GM19328 (cell line): Measurements from ENCODE around the gene NAPSA.
"Not testable (repeated sequence)": the region's sequence is repeated elsewhere in the genome, so short reads cannot be mapped to it uniquely, and the experiment has no call there.

Experiments used
- ATAC-seq: cut with Tn5 transposase; IDR thresholded peaks from one replicate; pipeline ENCODE4 v1.9.1; 2021; ENCODE audit warnings: mild to moderate bottlenecking, moderate library complexity; ENCODE audit not compliant: unreplicated experiment

Gene NAPSA

GRCh38 chr19:50361290-50362029 lies 4.0 kb downstream of the NAPSA start:
- ATAC-seq: no peak

DNA sequence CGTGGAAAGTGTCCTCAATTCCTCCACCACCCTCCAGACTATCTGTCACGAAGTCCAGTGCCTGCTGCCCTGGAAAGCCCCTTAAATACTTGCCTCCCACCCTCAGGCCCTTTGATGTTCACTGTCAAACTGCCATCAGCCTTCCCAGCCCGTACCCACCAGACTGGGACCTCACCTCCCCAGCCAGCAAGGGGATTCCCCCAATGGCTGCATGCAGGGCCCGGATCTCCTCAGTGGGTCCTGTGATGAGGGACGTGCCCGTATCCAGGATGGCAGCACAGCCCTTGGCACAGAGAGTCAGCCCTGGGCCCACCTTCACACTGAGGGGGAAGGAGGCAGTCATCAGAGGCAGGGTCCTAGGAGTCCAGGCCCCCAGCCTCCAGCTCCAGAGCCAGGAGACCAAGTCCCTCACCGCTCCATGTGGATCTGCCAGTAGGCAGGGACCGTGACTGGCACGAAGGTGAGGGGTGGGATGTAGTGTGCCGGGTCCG lies 6.1 kb downstream of the NAPSA start:
- ATAC-seq: no peak

GRCh38 chr19:50358483-50359327 lies 6.7 kb downstream of the NAPSA start:
- ATAC-seq: no peak

DNA sequence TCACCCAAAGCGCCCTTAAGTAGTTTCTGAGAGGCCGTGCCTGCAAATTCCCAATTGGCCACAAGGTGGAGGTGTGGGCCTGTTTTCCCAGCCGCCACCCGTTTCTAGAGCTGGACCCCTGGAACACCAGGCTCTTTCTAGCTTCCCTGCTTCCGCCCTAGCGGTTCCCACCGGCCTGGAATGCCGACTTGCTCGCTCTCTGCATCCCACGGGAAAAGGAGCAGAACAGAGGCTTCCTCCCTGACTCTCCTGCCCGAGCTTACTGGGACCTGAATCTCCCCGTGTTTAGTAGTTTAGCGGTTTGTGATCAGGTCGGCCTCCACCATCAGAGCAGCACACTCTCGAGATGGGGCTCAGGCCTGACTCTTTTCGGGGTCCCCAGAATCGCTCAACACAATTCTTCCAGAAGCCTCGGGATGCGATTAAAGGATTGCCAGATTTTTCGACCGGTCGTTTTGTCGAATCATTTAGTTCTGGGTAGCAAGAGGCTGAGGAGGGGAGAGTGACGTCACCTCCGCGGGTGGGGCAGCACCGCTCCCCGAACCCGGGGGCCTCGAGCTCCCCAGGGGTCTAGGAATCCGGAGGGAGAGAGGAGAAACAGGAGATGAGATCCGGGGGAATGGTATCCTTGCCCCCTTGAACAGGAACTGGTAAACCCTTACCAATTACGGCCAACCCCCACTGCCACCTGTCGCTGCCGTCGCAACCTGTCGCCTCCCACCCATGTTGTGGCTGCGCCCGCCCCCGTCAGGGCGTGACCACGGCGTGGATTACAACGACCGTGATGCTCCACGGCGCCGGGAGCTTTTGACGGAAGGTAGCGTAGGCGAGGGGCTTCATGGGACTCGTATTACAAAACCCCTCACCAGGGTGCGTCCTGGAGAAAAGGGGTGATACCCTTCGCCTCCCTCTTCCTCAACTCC lies 8.0 kb downstream of the NAPSA start:
- ATAC-seq: no peak

DNA sequence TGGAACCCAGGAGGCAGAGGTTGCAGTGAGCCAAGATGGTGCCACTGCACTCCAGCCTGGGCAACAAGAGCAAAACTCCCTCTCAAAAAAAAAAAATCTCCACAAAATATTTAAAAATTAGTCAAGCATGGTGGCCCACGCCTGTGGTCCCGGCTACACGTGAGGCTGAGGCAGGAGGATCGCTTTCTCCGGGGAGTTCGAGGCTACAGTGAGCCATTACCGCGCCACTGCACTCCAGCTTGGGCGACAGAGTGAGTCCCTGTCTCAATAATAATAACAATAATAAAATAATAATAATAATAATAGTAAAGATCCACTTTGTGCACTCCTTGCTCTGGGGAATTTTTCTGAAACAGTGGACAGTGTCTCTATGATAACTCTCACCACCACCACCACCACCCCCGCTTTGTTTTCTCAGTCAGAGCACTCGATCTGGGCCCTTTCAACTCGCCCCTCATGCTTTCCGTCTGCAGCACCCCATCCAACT lies 8.7 kb downstream of the NAPSA start:
- ATAC-seq: no peak

DNA sequence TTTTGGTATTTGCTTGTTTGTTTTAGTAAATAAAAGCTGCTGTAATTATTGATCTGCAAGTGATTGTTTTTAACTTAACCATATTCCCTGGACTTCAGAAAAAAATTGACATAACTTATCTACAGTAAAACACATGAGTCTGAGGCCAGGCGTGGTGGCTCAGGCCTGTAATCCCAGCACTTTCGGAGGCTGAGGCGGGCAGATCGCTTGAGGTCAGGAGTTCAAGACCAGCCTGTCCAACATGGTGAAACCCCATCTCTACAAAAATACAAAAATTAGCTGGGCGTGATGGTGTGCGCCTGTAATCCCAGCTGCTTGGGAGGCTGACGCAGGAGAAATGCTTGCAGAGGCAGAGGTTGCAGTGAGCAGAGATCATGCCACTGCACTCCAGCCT lies 12.0 kb downstream of the NAPSA start:
- ATAC-seq: not testable (repeated sequence)

- no peak for ATAC-seq
Observed at GRCh38 chr19:50352242-50352641, 13.2 kb downstream of the NAPSA start.

DNA sequence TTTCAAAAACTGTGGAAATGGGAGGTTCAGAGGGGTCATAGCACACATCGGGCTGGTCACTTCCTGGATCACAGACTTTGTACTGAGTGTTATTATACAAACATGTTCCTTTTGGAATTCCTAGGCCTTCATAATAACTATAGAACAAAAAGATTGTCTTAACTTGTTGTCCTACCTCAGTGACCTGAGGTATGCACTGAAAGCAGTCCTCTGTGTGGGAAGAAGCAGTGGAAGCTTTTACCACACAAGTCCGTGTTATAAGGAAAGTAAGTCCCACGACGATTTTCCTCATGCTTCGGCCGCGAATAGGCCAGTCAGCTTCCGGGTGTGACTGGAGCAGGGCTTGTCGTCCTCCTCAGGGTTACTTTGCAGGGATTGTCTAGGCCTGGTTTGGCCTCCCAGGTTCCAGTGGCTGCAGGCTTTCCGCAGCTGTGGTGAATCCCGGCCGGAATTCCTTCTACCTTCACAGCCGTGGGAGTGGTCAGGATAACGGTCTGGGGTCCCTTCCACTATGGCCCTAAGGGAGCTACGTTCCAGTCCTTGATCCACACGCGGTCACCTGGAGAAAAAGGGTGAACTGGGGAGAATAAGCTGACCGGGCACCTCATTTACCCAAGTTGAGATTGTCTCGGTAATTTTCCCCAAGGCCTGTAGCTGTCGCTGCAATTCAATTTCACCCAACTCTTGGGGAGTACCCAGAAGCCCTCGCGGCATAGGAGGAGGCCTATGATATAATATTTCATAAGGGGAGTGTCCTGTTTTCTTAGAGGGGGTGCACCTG lies 16.0 kb downstream of the NAPSA start:
- no peak for ATAC-seq

GRCh38 chr19:50347089-50347581 lies 18.3 kb downstream of the NAPSA start:
- ATAC-seq: not testable (repeated sequence)

DNA sequence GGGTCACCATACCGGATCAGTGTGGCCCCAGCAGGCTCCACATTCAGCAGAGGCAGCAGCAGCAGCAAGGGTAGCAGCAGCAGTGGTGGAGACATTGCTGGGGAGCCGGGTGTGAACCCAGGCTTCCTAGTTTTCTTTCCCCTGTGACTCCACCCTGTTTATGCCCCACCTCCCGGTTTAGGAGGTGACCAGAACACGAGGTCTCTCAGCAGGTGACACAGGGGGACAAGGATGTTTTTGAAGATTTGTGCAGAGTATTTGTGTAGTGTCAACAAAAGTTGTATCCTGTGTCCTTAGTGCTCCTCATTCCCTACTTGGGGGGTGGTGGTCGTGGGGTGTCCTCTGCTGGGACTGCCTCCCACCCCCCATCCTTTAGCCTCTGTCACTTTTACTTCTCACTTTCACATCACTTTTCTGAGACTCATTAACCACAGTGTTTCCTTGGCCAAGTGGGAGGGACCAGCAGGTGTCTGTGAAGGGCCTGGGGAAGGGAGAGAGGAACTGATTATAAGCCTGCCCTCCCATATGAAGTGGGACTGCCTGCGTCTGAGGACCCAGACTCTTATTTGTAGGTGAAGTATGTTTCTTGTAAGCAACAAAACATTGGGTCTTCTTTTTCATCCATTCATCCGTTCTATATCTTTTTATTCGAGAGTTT lies 20.6 kb downstream of the NAPSA start:
- ATAC-seq: peak; percentile 40

GRCh38 chr19:50341091-50341564 lies 24.3 kb downstream of the NAPSA start:
- ATAC-seq: peak; percentile 54

DNA sequence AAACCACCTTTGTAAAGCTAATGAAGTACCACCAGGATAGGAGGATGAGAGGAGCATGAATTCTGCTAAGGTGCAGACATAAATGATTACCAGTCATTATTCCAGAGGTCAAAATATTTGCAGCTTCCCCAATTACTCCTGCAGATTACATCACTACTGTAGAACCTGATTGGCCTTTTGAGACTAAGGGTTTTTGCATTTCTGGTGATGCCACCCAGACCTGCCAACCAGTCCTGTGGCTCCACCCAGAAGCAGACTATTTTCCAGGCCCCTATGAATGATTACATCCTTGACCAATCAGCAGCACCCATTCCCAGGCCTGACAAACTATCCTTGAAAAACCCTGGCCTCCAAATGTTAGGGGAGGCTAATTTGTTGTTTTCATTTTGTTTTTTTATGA lies 25.1 kb downstream of the NAPSA start:
- no peak for ATAC-seq

- not testable (repeated sequence) for ATAC-seq
Observed at GRCh38 chr19:50337031-50337430, 28.4 kb downstream of the NAPSA start.

GRCh38 chr19:50334741-50335421 lies 30.6 kb downstream of the NAPSA start:
- no peak for ATAC-seq

GRCh38 chr19:50333737-50334617 lies 31.5 kb downstream of the NAPSA start:
- no peak for ATAC-seq

GRCh38 chr19:50333235-50333736 lies 32.2 kb downstream of the NAPSA start:
- ATAC-seq: no peak

DNA sequence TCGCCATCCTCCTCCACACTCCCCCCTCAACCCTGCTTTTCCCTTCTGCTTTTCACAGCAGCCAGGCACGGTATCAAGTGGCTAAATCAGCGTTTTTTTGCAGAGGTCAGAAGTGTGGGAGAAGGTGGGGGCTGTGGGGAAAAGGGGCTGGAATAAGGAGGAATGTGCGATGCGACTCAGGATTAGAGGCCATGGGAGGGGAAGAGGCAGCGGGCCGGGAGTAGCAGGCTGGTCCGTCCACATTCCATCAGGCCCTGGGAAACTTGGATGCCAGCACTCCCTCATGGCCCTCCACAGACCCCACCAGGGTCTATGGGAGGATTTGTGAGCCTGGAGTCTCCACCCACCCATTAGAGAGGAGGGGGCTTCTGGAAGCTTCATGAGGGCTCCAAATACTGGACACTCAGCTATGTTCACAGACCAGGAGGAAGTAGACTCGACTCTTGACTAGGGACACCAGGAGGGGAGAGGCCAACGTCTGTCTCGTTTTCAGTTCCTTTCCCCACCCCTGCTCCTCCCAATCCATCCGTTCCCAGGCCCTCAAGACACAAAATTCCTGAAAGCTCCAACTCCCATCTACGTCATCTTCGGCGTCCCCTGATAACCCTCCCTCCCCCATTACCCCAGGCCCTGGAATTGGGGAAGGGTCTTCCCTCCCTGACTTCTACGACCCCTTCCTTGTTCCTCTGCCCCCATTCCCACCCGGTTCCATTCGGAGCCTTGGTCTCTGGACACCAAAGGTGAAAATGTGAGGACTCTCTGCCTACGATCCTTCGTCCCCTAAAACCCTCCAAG lies 33.0 kb downstream of the NAPSA start:
- no peak for ATAC-seq
